ENCODE measurements around the gene ZNF337.

GRCh38 chr20:25723975-25724374 lies 27.3 kb upstream of the ZNF337 start:
- TF ChIP-seq CTCF (conservative IDR thresholded peaks at IDR 0.05 in 1 of 2, IDR thresholded peaks at IDR 0.05 in 1 of 2; ENCODE audit: low read depth in 1 of 2, low read length in 2 of 2) (no peak), EZH2 (IDR thresholded peaks at IDR 0.05; ENCODE audit: low read length, missing control alignments) (no peak)
